GM21360 (cell line): ENCODE data around the gene PLEKHA1.

Source experiments
- ATAC-seq: cut with Tn5 transposase; IDR thresholded peaks from one replicate; pipeline ENCODE4 v1.9.1; 2021; ENCODE audit warnings: mild to moderate bottlenecking, moderate library complexity; ENCODE audit not compliant: unreplicated experiment

PLEKHA1 gene

GRCh38 chr10:122475591-122476332, 101.3 kb downstream of the PLEKHA1 start:
- ATAC-seq, result no peak

GRCh38 chr10:122476333-122476695, 101.8 kb downstream of the PLEKHA1 start:
- no peak for ATAC-seq

GRCh38 chr10:122477436-122477835, 102.9 kb downstream of the PLEKHA1 start:
- no peak for ATAC-seq

GRCh38 chr10:122478971-122479370, 104.5 kb downstream of the PLEKHA1 start:
- no peak for ATAC-seq

- ATAC-seq, result no peak
Measured at GRCh38 chr10:122480146-122480833, 105.8 kb downstream of the PLEKHA1 start.

- no peak for ATAC-seq
Measured at GRCh38 chr10:122481296-122482056, 107.0 kb downstream of the PLEKHA1 start.
